H9 (cell line): Measurements from ENCODE around the gene SPPL3. TPM values are rescaled to one million over a fixed set of nuclear protein-coding genes. Genes with fewer than 3 reads are reported as not detected.

ENCODE experiments used
- DNase-seq: peaks from one replicate; pipeline ENCODE4 v3.0.0-alpha.2; 2017
- H2AFZ ChIP-seq: one replicate; pipeline ENCODE4 v1.6.1; 2013; ENCODE audit warnings: mild to moderate bottlenecking, low read length, control low read depth, moderate library complexity
- H2AK5ac ChIP-seq: 2 replicates; pipeline ENCODE4 v1.6.1; 2013; ENCODE audit warnings: low read length, control low read depth, mixed read lengths; ENCODE audit not compliant: insufficient read length
- H2BK120ac ChIP-seq: one replicate; pipeline ENCODE4 v1.6.1; 2013; ENCODE audit warnings: low read depth, mild to moderate bottlenecking, low read length, control low read depth, inconsistent platforms; ENCODE audit not compliant: poor library complexity, severe bottlenecking
- H2BK12ac ChIP-seq: 2 replicates; pipeline ENCODE4 v1.6.1; 2013; ENCODE audit warnings: low read length, control low read depth, mixed read lengths, low read depth; ENCODE audit not compliant: insufficient read length
- H2BK15ac ChIP-seq: 2 replicates; pipeline ENCODE4 v1.6.1; 2013; ENCODE audit warnings: low read depth, low read length, control low read depth
- H2BK20ac ChIP-seq: one replicate; pipeline ENCODE4 v1.6.1; 2013; ENCODE audit warnings: low read depth, mild to moderate bottlenecking, low read length, control low read depth, inconsistent platforms; ENCODE audit not compliant: poor library complexity, severe bottlenecking
- H2BK5ac ChIP-seq: 2 replicates; pipeline ENCODE4 v1.6.1; 2013; ENCODE audit warnings: low read length, control low read depth, mixed read lengths; ENCODE audit not compliant: insufficient read length
- H3K14ac ChIP-seq: 2 replicates; pipeline ENCODE4 v1.6.1; 2013; ENCODE audit warnings: low read length, control low read depth; ENCODE audit not compliant: insufficient read depth
- H3K18ac ChIP-seq: 2 replicates; pipeline ENCODE4 v1.6.1; 2013; ENCODE audit warnings: low read depth, mild to moderate bottlenecking, mixed read lengths, low read length, control low read depth; ENCODE audit not compliant: insufficient read length
- H3K23ac ChIP-seq: 2 replicates; pipeline ENCODE4 v1.6.1; 2013; ENCODE audit warnings: low read length, control low read depth, mixed read lengths, low read depth; ENCODE audit not compliant: insufficient read length
- H3K23me2 ChIP-seq: 2 replicates; pipeline ENCODE4 v1.6.1; 2013; ENCODE audit warnings: low read depth, mild to moderate bottlenecking, mixed read lengths, low read length, control low read depth; ENCODE audit not compliant: insufficient read length, poor library complexity, severe bottlenecking
- H3K27ac ChIP-seq: 2 replicates; pipeline ENCODE4 v1.5.1; 2013; ENCODE audit warnings: low read length, control low read depth, mixed read lengths, low read depth; ENCODE audit not compliant: insufficient read length
- H3K27me3 ChIP-seq: 2 replicates; pipeline ENCODE4 v1.6.1; 2013; ENCODE audit warnings: low read length, control low read depth, inconsistent platforms; ENCODE audit not compliant: insufficient read depth
- H3K4ac ChIP-seq: 2 replicates; pipeline ENCODE4 v1.6.1; 2013; ENCODE audit warnings: low read depth, mild to moderate bottlenecking, control low read depth, inconsistent platforms, low read length, moderate library complexity
- H3K4me1 ChIP-seq: 2 replicates; pipeline ENCODE4 v1.6.1; 2013; ENCODE audit warnings: low read length, control low read depth, inconsistent platforms; ENCODE audit not compliant: insufficient read depth
- H3K4me2 ChIP-seq: 2 replicates; pipeline ENCODE4 v1.6.1; 2013; ENCODE audit warnings: low read length, control low read depth, mixed read lengths; ENCODE audit not compliant: insufficient read length, insufficient read depth
- H3K56ac ChIP-seq: 2 replicates; pipeline ENCODE4 v1.6.1; 2013; ENCODE audit warnings: low read depth, mild to moderate bottlenecking, mixed read lengths, low read length, control low read depth; ENCODE audit not compliant: insufficient read length
- H3K79me1 ChIP-seq: 2 replicates; pipeline ENCODE4 v1.6.1; 2013; ENCODE audit warnings: low read depth, mild to moderate bottlenecking, moderate library complexity, low read length, control low read depth, inconsistent platforms; ENCODE audit not compliant: insufficient read depth, poor library complexity, severe bottlenecking
- H3K79me2 ChIP-seq: 2 replicates; pipeline ENCODE4 v1.6.1; 2013; ENCODE audit warnings: low read length, control low read depth, inconsistent platforms; ENCODE audit not compliant: insufficient read depth
- H3K9ac ChIP-seq: 2 replicates; pipeline ENCODE4 v1.6.1; 2013; ENCODE audit warnings: low read length, control low read depth, mixed read lengths; ENCODE audit not compliant: insufficient read length; ENCODE audit errors: extremely low read depth
- H3K9me3 ChIP-seq: one replicate; pipeline ENCODE4 v1.6.1; 2013; ENCODE audit warnings: low read depth, low read length, inconsistent platforms; ENCODE audit not compliant: control insufficient read depth
- H3T11ph ChIP-seq: one replicate; pipeline ENCODE4 v1.6.1; 2013; ENCODE audit warnings: mild to moderate bottlenecking, low read length, control low read depth, inconsistent platforms
- H4K20me1 ChIP-seq: one replicate; pipeline ENCODE4 v1.6.1; 2013; ENCODE audit not compliant: control insufficient read depth, insufficient read length, insufficient read depth
- H4K5ac ChIP-seq: 2 replicates; pipeline ENCODE4 v1.6.1; 2013; ENCODE audit warnings: low read depth, mild to moderate bottlenecking, mixed read lengths, low read length, control low read depth; ENCODE audit not compliant: insufficient read length
- H4K8ac ChIP-seq: replicated peaks from 2 replicates; pipeline ENCODE4 v1.6.1; 2013; ENCODE audit warnings: low read length, control low read depth, mixed read lengths, low read depth; ENCODE audit not compliant: insufficient read length
- H4K91ac ChIP-seq: 2 replicates; pipeline ENCODE4 v1.6.1; 2013; ENCODE audit warnings: low read depth, mild to moderate bottlenecking, moderate library complexity, mixed read lengths, low read length, control low read depth; ENCODE audit not compliant: insufficient read length
- H3K27ac Mint-ChIP-seq, 3 experiments: 2 replicates in 2 of 3; 3 replicates in 1 of 3; pipeline ENCODE4 v1.8.0; 2020 to 2021; ENCODE audit warnings: mixed read lengths in 3 of 3, mild to moderate bottlenecking in 1 of 3, moderate library complexity in 1 of 3
- H3K27me3 Mint-ChIP-seq: 2 replicates; pipeline ENCODE4 v1.8.0; 2021; ENCODE audit warnings: low read depth, mild to moderate bottlenecking, moderate library complexity, mixed read lengths
- H3K36me3 Mint-ChIP-seq, 3 experiments: 2 replicates in 2 of 3; 3 replicates in 1 of 3; pipeline ENCODE4 v1.8.0; 2020 to 2021; ENCODE audit warnings: low read depth in 3 of 3, mixed read lengths in 3 of 3; ENCODE audit not compliant: insufficient read depth in 1 of 3
- H3K4me1 Mint-ChIP-seq, 2 experiments: 2 replicates each; pipeline ENCODE4 v1.8.0; 2020; ENCODE audit warnings: mixed read lengths in 2 of 2
- H3K4me3 Mint-ChIP-seq, 2 experiments: 2 replicates in 1 of 2; 3 replicates in 1 of 2; pipeline ENCODE4 v1.8.0; 2020 to 2021; ENCODE audit warnings: mild to moderate bottlenecking in 2 of 2, mixed read lengths in 2 of 2, moderate library complexity in 1 of 2
- H3K9me3 Mint-ChIP-seq, 2 experiments: 2 replicates in 1 of 2; 3 replicates in 1 of 2; pipeline ENCODE4 v1.8.0; 2020; ENCODE audit warnings: mild to moderate bottlenecking in 2 of 2, mixed read lengths in 2 of 2, moderate library complexity in 1 of 2
- WGBS: extraction: QIAGEN DNeasy Blood & Tissue Kit; methylation state at CpG from one replicate; pipeline ENCODE4 v1.1.7; 2013; ENCODE audit warnings: missing lambda C conversion rate, low lambda C conversion rate, mixed read lengths; ENCODE audit not compliant: insufficient read length; ENCODE audit errors: extremely low coverage; 5-methylcytosine and 5-hydroxymethylcytosine counted together
- total RNA-seq: library from RNA; stranded (reverse); gene quantifications from 2 replicates; pipeline ENCODE4 v1.2.1, GENCODE V29; 2021
- TF ChIP-seq, protein P1 (sequence below): fragments of 200-600 bp; sonication (generic); conservative IDR thresholded peaks from 3 replicates; pipeline ENCODE4 v1.8.0; 2021; ENCODE audit warnings: antibody characterized with exemption, mild to moderate bottlenecking

Gene SPPL3
- total RNA-seq, 1 experiment from 2014 or later = 46.3 TPM

DNA sequence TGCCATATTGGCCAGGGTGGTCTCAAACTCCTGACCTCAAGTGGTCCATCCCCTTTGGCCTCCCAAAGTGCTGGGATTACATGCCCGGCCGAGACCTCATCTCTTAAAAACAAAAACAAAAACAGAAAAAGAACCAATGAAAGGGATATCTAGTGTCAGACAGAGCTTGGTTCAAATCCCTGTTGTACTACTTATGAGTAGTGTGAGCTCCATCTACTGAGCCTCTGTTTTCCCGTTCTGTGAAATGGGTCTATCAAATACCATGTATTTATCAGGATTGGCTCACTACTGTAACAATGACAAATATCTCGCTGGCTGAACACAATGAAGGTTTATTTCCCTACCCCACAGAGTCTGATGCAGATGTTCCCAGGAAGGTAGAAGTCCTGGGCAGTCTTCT is 37.3 kb upstream of the SPPL3 start:
- Histone ChIP-seq H2BK20ac (no peak overlapping the region), H3K27me3 (no peaks in the 10 kb centered on the region), H2BK120ac (no peak overlapping the region), H3K14ac (no peak overlapping the region), H2BK12ac (no peak overlapping the region), H3K18ac (no peak overlapping the region), H3T11ph (no peak overlapping the region), H3K4me2 (no peak overlapping the region), H2BK5ac (no peak overlapping the region), H4K91ac (no peak overlapping the region), H2AFZ (no peak overlapping the region), H2AK5ac (no peak overlapping the region), H3K23ac (no peak overlapping the region), H2BK15ac (no peak overlapping the region), H4K20me1 (no peaks in the 10 kb centered on the region), H3K23me2 (no peaks in the 10 kb centered on the region), H3K79me2 (no peaks in the 10 kb centered on the region), H4K8ac (no peak overlapping the region), H3K4me1 (no peaks in the 10 kb centered on the region), H3K9me3 (no peaks in the 10 kb centered on the region), H3K27ac (no peak overlapping the region), H3K79me1 (no peaks in the 10 kb centered on the region), H4K5ac (no peak overlapping the region), H3K56ac (no peak overlapping the region), H3K4ac (no peak overlapping the region), H3K9ac (no peak overlapping the region)
- DNase-seq = no peak
- H3K9me3 Mint-ChIP-seq = no peaks in the 10 kb centered on the region
- H3K36me3 Mint-ChIP-seq = no peaks in the 10 kb centered on the region
- WGBS = no CpG with 5 or more reads among the region's 4 CpGs
- TF ChIP-seq, protein P1, sequence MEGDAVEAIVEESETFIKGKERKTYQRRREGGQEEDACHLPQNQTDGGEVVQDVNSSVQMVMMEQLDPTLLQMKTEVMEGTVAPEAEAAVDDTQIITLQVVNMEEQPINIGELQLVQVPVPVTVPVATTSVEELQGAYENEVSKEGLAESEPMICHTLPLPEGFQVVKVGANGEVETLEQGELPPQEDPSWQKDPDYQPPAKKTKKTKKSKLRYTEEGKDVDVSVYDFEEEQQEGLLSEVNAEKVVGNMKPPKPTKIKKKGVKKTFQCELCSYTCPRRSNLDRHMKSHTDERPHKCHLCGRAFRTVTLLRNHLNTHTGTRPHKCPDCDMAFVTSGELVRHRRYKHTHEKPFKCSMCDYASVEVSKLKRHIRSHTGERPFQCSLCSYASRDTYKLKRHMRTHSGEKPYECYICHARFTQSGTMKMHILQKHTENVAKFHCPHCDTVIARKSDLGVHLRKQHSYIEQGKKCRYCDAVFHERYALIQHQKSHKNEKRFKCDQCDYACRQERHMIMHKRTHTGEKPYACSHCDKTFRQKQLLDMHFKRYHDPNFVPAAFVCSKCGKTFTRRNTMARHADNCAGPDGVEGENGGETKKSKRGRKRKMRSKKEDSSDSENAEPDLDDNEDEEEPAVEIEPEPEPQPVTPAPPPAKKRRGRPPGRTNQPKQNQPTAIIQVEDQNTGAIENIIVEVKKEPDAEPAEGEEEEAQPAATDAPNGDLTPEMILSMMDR = no peak
- H3K4me3 Mint-ChIP-seq = no peak overlapping the region
- no peak overlapping the region for H3K27ac Mint-ChIP-seq
- no peaks in the 10 kb centered on the region; the same call in 1 of the 2 replicates for H3K27me3 Mint-ChIP-seq
- peaks cover 3 to 5% of the 10 kb centered on the region in 2 experiments; a peak in 2 of 4 replicates for H3K4me1 Mint-ChIP-seq
